Chondrocyte (in vitro differentiated cells): ENCODE data around the gene TIGD1. TPM values are rescaled to one million over a fixed set of nuclear protein-coding genes. Genes with fewer than 3 reads are reported as not detected.
A peak's percentile ranks its signal among the peaks of the same experiment; 100 is the strongest.

Source experiments
- DNase-seq: peaks from one replicate; pipeline ENCODE4 v3.0.0; 2021; ENCODE audit warnings: mixed read lengths, low spot score
- H3K27ac Mint-ChIP-seq: one replicate; pipeline ENCODE4 v1.8.0; 2021; ENCODE audit warnings: mild to moderate bottlenecking, moderate library complexity, mixed read lengths; ENCODE audit not compliant: unreplicated experiment
- H3K27me3 Mint-ChIP-seq: 2 replicates; pipeline ENCODE4 v1.8.0; 2021; ENCODE audit warnings: low read depth, mixed read lengths
- H3K36me3 Mint-ChIP-seq: 2 replicates; pipeline ENCODE4 v1.8.0; 2021; ENCODE audit warnings: low read depth, mixed read lengths
- H3K4me1 Mint-ChIP-seq: 2 replicates; pipeline ENCODE4 v1.8.0; 2021; ENCODE audit warnings: low read depth, mild to moderate bottlenecking, mixed read lengths
- H3K4me3 Mint-ChIP-seq: one replicate; pipeline ENCODE4 v1.8.0; 2021; ENCODE audit warnings: mild to moderate bottlenecking, moderate library complexity, mixed read lengths; ENCODE audit not compliant: unreplicated experiment
- H3K9me3 Mint-ChIP-seq: 2 replicates; pipeline ENCODE4 v1.8.0; 2021; ENCODE audit warnings: low read depth, mixed read lengths
- total RNA-seq: library from RNA; stranded (reverse); gene quantifications from 3 replicates; pipeline ENCODE4 v1.2.1, GENCODE V29; 2021
- TF ChIP-seq, protein P1 (sequence below): fragments of 200-600 bp; sonication (generic); IDR thresholded peaks from 2 replicates; pipeline ENCODE4 v1.5.0; 2021; ENCODE audit warnings: antibody characterized with exemption, mild to moderate bottlenecking, moderate library complexity

The TIGD1 gene
- total RNA-seq, 1 donor from 2014 or later, result 3.2 TPM

DNA sequence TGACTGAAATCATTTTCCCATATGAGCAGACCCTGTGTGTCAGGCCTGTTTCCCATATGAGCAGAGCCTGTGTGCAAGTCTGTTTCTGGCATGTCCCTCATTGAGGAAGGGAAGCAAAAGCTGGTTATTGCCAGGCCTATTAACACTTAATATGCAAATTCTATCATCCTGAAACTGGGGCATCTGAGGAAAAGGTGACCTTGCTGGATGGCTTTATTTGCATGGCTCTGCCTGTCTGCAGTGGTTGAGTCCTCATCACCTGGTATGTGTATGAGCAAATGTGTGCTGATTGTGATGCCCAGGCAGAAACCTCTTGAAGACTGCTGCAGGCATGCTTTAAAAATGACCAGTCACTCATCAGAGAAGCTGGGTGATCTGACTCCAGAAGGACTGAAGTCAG is 31.4 kb upstream of the TIGD1 start:
- TF ChIP-seq, protein P1, sequence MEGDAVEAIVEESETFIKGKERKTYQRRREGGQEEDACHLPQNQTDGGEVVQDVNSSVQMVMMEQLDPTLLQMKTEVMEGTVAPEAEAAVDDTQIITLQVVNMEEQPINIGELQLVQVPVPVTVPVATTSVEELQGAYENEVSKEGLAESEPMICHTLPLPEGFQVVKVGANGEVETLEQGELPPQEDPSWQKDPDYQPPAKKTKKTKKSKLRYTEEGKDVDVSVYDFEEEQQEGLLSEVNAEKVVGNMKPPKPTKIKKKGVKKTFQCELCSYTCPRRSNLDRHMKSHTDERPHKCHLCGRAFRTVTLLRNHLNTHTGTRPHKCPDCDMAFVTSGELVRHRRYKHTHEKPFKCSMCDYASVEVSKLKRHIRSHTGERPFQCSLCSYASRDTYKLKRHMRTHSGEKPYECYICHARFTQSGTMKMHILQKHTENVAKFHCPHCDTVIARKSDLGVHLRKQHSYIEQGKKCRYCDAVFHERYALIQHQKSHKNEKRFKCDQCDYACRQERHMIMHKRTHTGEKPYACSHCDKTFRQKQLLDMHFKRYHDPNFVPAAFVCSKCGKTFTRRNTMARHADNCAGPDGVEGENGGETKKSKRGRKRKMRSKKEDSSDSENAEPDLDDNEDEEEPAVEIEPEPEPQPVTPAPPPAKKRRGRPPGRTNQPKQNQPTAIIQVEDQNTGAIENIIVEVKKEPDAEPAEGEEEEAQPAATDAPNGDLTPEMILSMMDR, result no peak
- no peak for DNase-seq
- H3K4me3 Mint-ChIP-seq, result no peak overlapping the region
- H3K27ac Mint-ChIP-seq, result no peak overlapping the region
- peaks cover 33% of the 10 kb centered on the region for H3K36me3 Mint-ChIP-seq
- no peaks in the 10 kb centered on the region for H3K9me3 Mint-ChIP-seq
- H3K4me1 Mint-ChIP-seq, result peaks cover 10% of the 10 kb centered on the region
- no peaks in the 10 kb centered on the region for H3K27me3 Mint-ChIP-seq

DNA sequence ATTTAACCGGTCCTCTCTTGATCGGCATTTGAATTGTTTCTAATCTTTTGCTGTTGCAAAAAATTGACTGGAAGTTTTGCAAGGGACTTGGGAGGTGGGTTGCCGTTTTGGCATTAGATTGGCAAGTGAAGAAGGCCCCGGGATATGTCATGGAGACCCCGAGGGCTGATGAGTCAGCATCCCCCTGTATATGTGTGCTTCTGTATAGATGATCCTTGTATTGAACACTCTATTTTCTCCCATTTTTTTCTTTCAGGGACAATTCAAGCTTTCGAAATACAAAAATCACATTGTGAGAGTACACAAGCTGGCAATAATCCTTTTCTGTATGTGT is 30.3 kb upstream of the TIGD1 start:
- TF ChIP-seq, protein P1, result no peak
- Mint-ChIP-seq H3K9me3 (no peaks in the 10 kb centered on the region), H3K36me3 (peaks cover 33% of the 10 kb centered on the region), H3K4me3 (no peak overlapping the region), H3K27ac (no peak overlapping the region), H3K4me1 (peaks cover 18% of the 10 kb centered on the region), H3K27me3 (no peaks in the 10 kb centered on the region)
- DNase-seq, result no peak

GRCh38 chr2:232578626-232579025 is 28.3 kb upstream of the TIGD1 start:
- H3K27ac Mint-ChIP-seq, result no peak overlapping the region

DNA sequence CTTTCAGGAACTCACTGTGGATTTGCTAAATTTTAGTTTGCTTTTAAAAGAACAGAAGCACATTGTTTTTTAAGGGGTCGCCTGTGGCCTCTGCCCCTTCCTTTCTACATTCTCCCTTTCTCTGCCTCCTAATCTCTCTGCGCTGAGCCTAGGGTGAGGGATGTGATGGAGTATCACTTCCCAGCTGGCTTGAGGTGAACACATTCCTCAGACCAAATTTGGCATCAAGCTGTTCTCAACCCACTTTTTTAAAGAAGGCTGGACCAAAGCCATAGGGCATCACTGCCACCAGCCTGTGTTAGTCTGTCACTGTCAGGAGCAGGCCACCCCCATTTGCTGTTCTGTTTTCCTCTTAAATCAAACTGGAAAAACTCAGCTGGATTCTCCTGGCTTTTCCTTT is 27.5 kb upstream of the TIGD1 start:
- H3K4me1 Mint-ChIP-seq, result peaks cover 28% of the 10 kb centered on the region
- H3K9me3 Mint-ChIP-seq, result no peaks in the 10 kb centered on the region
- peak overlapping the region; percentile 34 for H3K27ac Mint-ChIP-seq
- no peak overlapping the region for H3K4me3 Mint-ChIP-seq
- TF ChIP-seq, protein P1, result no peak
- no peaks in the 10 kb centered on the region for H3K27me3 Mint-ChIP-seq
- H3K36me3 Mint-ChIP-seq, result peaks cover 25% of the 10 kb centered on the region
- no peak for DNase-seq

More at GRCh38 chr2:232578626-232579025, 28.3 kb upstream of the TIGD1 start:
- H3K36me3 Mint-ChIP-seq, result peaks cover 30% of the 10 kb centered on the region
- H3K4me3 Mint-ChIP-seq, result no peak overlapping the region
- DNase-seq, result no peak
- H3K27me3 Mint-ChIP-seq, result no peaks in the 10 kb centered on the region
- H3K9me3 Mint-ChIP-seq, result no peaks in the 10 kb centered on the region
- H3K4me1 Mint-ChIP-seq, result peaks cover 28% of the 10 kb centered on the region
- TF ChIP-seq, protein P1, result no peak

DNA sequence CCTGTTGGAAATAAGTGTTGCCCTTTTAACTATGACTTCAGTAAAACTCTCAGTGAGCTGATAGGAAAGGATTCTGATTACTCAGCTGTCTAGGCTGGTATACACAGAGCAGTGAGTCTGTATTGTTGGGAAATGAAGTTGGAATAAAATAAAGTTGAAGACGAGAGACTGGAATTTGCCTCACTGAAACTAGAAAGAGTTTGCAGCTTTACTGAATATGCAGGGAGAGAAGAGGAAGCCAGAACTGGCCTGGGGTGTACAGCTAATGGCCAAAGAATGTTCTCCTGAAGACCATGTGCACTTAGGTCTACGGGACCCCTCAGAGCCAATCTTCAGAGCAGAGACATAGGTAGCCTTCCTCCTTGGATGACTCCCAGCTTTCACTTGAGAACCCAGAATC is 26.6 kb upstream of the TIGD1 start:
- no peaks in the 10 kb centered on the region for H3K27me3 Mint-ChIP-seq
- no peaks in the 10 kb centered on the region for H3K9me3 Mint-ChIP-seq

More for the DNA sequence above, 26.6 kb upstream of the TIGD1 start:
- H3K27ac Mint-ChIP-seq, result peak overlapping the region; percentile 19
- H3K36me3 Mint-ChIP-seq, result peaks cover 20% of the 10 kb centered on the region
- H3K4me3 Mint-ChIP-seq, result no peak overlapping the region
- DNase-seq, result no peak
- peaks cover 28% of the 10 kb centered on the region for H3K4me1 Mint-ChIP-seq
- TF ChIP-seq, protein P1, result no peak
